ENCODE data around the gene PPP1CA. TPM values are rescaled to one million over a fixed set of nuclear protein-coding genes. Genes with fewer than 3 reads are reported as not detected.
"Not testable (repeated sequence)": the region's sequence is repeated elsewhere in the genome, so short reads cannot be mapped to it uniquely, and the experiment has no call there.

Gene PPP1CA
- polyA plus RNA-seq, 1 donor = 112 TPM

- no peak overlapping the region for H3K4me3 ChIP-seq (ENCODE audit: low read length)
Measured at GRCh38 chr11:67409261-67409666, 7.6 kb upstream of the PPP1CA start.

GRCh38 chr11:67408437-67409200, 7.0 kb upstream of the PPP1CA start:
- DNase-seq = no peak
- H3K27ac ChIP-seq (ENCODE audit: low read length) = no peak overlapping the region
- WGBS (ENCODE audit: insufficient coverage, low lambda C conversion rate) = 100% methylated on average over 1 of the region's 18 CpGs
- peaks cover 9% of the 10 kb centered on the region for H3K4me1 ChIP-seq (ENCODE audit: control insufficient read depth, insufficient read depth, low read length)
- H3K36me3 ChIP-seq (ENCODE audit: control insufficient read depth, insufficient read depth, low read length) = no peaks in the 10 kb centered on the region
- H3K9me3 ChIP-seq (ENCODE audit: control insufficient read depth, low read depth, low read length) = no peaks in the 10 kb centered on the region
- no peak overlapping the region for H3K4me3 ChIP-seq (ENCODE audit: low read length)
- peaks cover 25% of the 10 kb centered on the region for H3K27me3 ChIP-seq (ENCODE audit: control insufficient read depth, insufficient read depth, low read length)

More at GRCh38 chr11:67409261-67409666, 7.6 kb upstream of the PPP1CA start:
- Histone ChIP-seq H3K36me3 (ENCODE audit: control insufficient read depth, insufficient read depth, low read length) (no peaks in the 10 kb centered on the region), H3K27ac (ENCODE audit: low read length) (no peak overlapping the region), H3K9me3 (ENCODE audit: control insufficient read depth, low read depth, low read length) (no peaks in the 10 kb centered on the region), H3K4me1 (ENCODE audit: control insufficient read depth, insufficient read depth, low read length) (peaks cover 8% of the 10 kb centered on the region), H3K27me3 (ENCODE audit: control insufficient read depth, insufficient read depth, low read length) (peaks cover 25% of the 10 kb centered on the region)
- WGBS (ENCODE audit: insufficient coverage, low lambda C conversion rate) = no CpG with 5 or more reads among the region's 24 CpGs
- no peak for DNase-seq

GRCh38 chr11:67407688-67408163, 6.1 kb upstream of the PPP1CA start:
- H3K27ac ChIP-seq (ENCODE audit: low read length) = no peak overlapping the region
- no peak for DNase-seq
- H3K4me3 ChIP-seq (ENCODE audit: low read length) = no peak overlapping the region
- peaks cover 14% of the 10 kb centered on the region for H3K4me1 ChIP-seq (ENCODE audit: control insufficient read depth, insufficient read depth, low read length)
- no peaks in the 10 kb centered on the region for H3K9me3 ChIP-seq (ENCODE audit: control insufficient read depth, low read depth, low read length)
- no peaks in the 10 kb centered on the region for H3K36me3 ChIP-seq (ENCODE audit: control insufficient read depth, insufficient read depth, low read length)
- peaks cover 25% of the 10 kb centered on the region for H3K27me3 ChIP-seq (ENCODE audit: control insufficient read depth, insufficient read depth, low read length)
- no CpG with 5 or more reads among the region's 12 CpGs for WGBS (ENCODE audit: insufficient coverage, low lambda C conversion rate)

- DNase-seq = no peak
- WGBS (ENCODE audit: insufficient coverage, low lambda C conversion rate) = no CpG with 5 or more reads among the region's 12 CpGs
- Histone ChIP-seq H3K36me3 (ENCODE audit: control insufficient read depth, insufficient read depth, low read length) (no peaks in the 10 kb centered on the region), H3K27me3 (ENCODE audit: control insufficient read depth, insufficient read depth, low read length) (peaks cover 23% of the 10 kb centered on the region), H3K9me3 (ENCODE audit: control insufficient read depth, low read depth, low read length) (no peaks in the 10 kb centered on the region), H3K27ac (ENCODE audit: low read length) (no peak overlapping the region), H3K4me1 (ENCODE audit: control insufficient read depth, insufficient read depth, low read length) (peaks cover 18% of the 10 kb centered on the region), H3K4me3 (ENCODE audit: low read length) (no peak overlapping the region)
Measured at GRCh38 chr11:67406969-67407687, 5.5 kb upstream of the PPP1CA start.

GRCh38 chr11:67406420-67406968, 4.8 kb upstream of the PPP1CA start:
- Histone ChIP-seq H3K36me3 (ENCODE audit: control insufficient read depth, insufficient read depth, low read length) (no peaks in the 10 kb centered on the region), H3K27me3 (ENCODE audit: control insufficient read depth, insufficient read depth, low read length) (peaks cover 22% of the 10 kb centered on the region), H3K4me1 (ENCODE audit: control insufficient read depth, insufficient read depth, low read length) (peaks cover 20% of the 10 kb centered on the region), H3K4me3 (ENCODE audit: low read length) (no peak overlapping the region), H3K9me3 (ENCODE audit: control insufficient read depth, low read depth, low read length) (no peaks in the 10 kb centered on the region), H3K27ac (ENCODE audit: low read length) (no peak overlapping the region)
- no peak for DNase-seq
- no CpG with 5 or more reads among the region's 18 CpGs for WGBS (ENCODE audit: insufficient coverage, low lambda C conversion rate)

GRCh38 chr11:67405688-67406339, 4.2 kb upstream of the PPP1CA start:
- Histone ChIP-seq H3K4me3 (ENCODE audit: low read length) (no peak overlapping the region), H3K27me3 (ENCODE audit: control insufficient read depth, insufficient read depth, low read length) (peaks cover 17% of the 10 kb centered on the region), H3K4me1 (ENCODE audit: control insufficient read depth, insufficient read depth, low read length) (peaks cover 21% of the 10 kb centered on the region), H3K27ac (ENCODE audit: low read length) (no peak overlapping the region), H3K36me3 (ENCODE audit: control insufficient read depth, insufficient read depth, low read length) (no peaks in the 10 kb centered on the region), H3K9me3 (ENCODE audit: control insufficient read depth, low read depth, low read length) (no peaks in the 10 kb centered on the region)
- no peak for DNase-seq
- no CpG with 5 or more reads among the region's 9 CpGs for WGBS (ENCODE audit: insufficient coverage, low lambda C conversion rate)

GRCh38 chr11:67405196-67405567, 3.5 kb upstream of the PPP1CA start:
- Histone ChIP-seq H3K4me1 (ENCODE audit: control insufficient read depth, insufficient read depth, low read length) (peaks cover 26% of the 10 kb centered on the region), H3K9me3 (ENCODE audit: control insufficient read depth, low read depth, low read length) (no peaks in the 10 kb centered on the region), H3K36me3 (ENCODE audit: control insufficient read depth, insufficient read depth, low read length) (peaks cover under 1% of the 10 kb centered on the region), H3K4me3 (ENCODE audit: low read length) (no peak overlapping the region), H3K27me3 (ENCODE audit: control insufficient read depth, insufficient read depth, low read length) (peaks cover 11% of the 10 kb centered on the region), H3K27ac (ENCODE audit: low read length) (no peak overlapping the region)
- no CpG with 5 or more reads among the region's 6 CpGs for WGBS (ENCODE audit: insufficient coverage, low lambda C conversion rate)
- no peak for DNase-seq

- DNase-seq = no peak
- H3K36me3 ChIP-seq (ENCODE audit: control insufficient read depth, insufficient read depth, low read length) = peaks cover 2% of the 10 kb centered on the region
- H3K9me3 ChIP-seq (ENCODE audit: control insufficient read depth, low read depth, low read length) = no peaks in the 10 kb centered on the region
- peaks cover 6% of the 10 kb centered on the region for H3K27me3 ChIP-seq (ENCODE audit: control insufficient read depth, insufficient read depth, low read length)
- peak overlapping the region; percentile 11 for H3K4me3 ChIP-seq (ENCODE audit: low read length)
- H3K27ac ChIP-seq (ENCODE audit: low read length) = no peak overlapping the region
- H3K4me1 ChIP-seq (ENCODE audit: control insufficient read depth, insufficient read depth, low read length) = peaks cover 28% of the 10 kb centered on the region
- no CpG with 5 or more reads among the region's 13 CpGs for WGBS (ENCODE audit: insufficient coverage, low lambda C conversion rate)
Measured at GRCh38 chr11:67404515-67405195, 3.0 kb upstream of the PPP1CA start.

GRCh38 chr11:67403085-67403484, 1.4 kb upstream of the PPP1CA start:
- H3K9me3 ChIP-seq (ENCODE audit: control insufficient read depth, low read depth, low read length); H3K27ac ChIP-seq (ENCODE audit: low read length); H3K4me3 ChIP-seq (ENCODE audit: low read length); DNase-seq; H3K27me3 ChIP-seq (ENCODE audit: control insufficient read depth, insufficient read depth, low read length): not testable (repeated sequence)
- Histone ChIP-seq H3K36me3 (ENCODE audit: control insufficient read depth, insufficient read depth, low read length) (peaks cover 17% of the 10 kb centered on the region), H3K4me1 (ENCODE audit: control insufficient read depth, insufficient read depth, low read length) (peaks cover 32% of the 10 kb centered on the region)
- no CpG with 5 or more reads among the region's 9 CpGs for WGBS (ENCODE audit: insufficient coverage, low lambda C conversion rate)
